ENCODE results near the gene DIO1. TPM values are rescaled to one million over a fixed set of nuclear protein-coding genes. Genes with fewer than 3 reads are reported as not detected.

The DIO1 gene
- total RNA-seq, 1 experiment from 2014 or later = not detected

GRCh38 chr1:53943490-53944043, 49.6 kb downstream of the DIO1 start (continued):
- TF ChIP-seq, protein P1, sequence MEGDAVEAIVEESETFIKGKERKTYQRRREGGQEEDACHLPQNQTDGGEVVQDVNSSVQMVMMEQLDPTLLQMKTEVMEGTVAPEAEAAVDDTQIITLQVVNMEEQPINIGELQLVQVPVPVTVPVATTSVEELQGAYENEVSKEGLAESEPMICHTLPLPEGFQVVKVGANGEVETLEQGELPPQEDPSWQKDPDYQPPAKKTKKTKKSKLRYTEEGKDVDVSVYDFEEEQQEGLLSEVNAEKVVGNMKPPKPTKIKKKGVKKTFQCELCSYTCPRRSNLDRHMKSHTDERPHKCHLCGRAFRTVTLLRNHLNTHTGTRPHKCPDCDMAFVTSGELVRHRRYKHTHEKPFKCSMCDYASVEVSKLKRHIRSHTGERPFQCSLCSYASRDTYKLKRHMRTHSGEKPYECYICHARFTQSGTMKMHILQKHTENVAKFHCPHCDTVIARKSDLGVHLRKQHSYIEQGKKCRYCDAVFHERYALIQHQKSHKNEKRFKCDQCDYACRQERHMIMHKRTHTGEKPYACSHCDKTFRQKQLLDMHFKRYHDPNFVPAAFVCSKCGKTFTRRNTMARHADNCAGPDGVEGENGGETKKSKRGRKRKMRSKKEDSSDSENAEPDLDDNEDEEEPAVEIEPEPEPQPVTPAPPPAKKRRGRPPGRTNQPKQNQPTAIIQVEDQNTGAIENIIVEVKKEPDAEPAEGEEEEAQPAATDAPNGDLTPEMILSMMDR (IDR thresholded peaks at IDR 0.05) = no peak
- TF ChIP-seq NR2C2 (CRISPR knock-in tag; IDR thresholded peaks at IDR 0.05) = no peak

DNA sequence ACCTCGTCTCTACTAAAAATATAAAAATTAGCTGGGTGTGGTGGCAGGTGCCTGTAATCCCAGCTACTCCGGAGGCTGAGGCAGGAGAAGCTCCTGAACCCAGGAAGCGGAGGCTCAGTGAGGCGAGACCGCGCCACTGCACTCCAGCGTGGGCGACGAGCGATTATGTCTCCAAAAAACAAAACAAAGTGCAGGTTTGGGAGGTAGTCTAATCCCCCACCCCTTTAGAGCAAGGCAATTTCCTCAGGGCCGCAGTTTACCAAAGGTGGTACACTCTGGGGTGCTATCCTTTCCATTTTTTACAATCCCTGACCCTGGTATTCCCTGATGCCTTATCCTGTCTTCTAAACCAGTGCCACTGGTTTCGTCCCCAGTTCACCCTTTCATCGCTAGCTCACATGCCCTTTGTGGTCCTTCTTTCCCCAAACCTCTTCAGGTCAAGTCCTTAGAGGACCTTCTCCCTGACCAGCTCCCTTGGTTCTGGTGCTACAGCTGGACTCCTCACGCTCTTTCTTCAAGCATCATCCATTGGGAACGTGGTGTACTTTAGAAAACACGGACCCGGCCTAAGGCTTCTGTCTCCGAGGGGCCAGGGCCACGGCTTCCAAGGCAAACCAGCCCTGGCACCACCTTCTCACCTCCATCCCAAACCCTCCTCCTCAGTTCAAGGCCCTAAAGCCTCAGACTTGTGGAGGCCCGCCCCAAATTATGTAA, 50.6 kb downstream of the DIO1 start:
- Mint-ChIP-seq H3K4me1 (peaks cover 45% of the 10 kb centered on the region), H3K9me3 (no peaks in the 10 kb centered on the region)
- CTCF ChIA-PET = interaction anchor here (0.8 to 4.1 kb wide), 13 partner anchors 15 to 555 kb away, joined by 4 to 51 read pairs (median 6); partner anchors contain the start of gene YIPF1

GRCh38 chr1:53945183-53945432, 51.1 kb downstream of the DIO1 start:
- POLR2A ChIA-PET = interaction anchor here (1.3 to 1.5 kb wide), 4 partner anchors 56 to 107 kb away, joined by 4 to 8 read pairs (median 6); partner anchors contain the start of genes NDC1 and YIPF1
- no peaks in the 10 kb centered on the region for H3K9me3 Mint-ChIP-seq
- H3K4me3 Mint-ChIP-seq = peak overlapping the region; percentile 87
- ATAC-seq = no peak
- no peaks in the 10 kb centered on the region for H3K36me3 Mint-ChIP-seq
- no peaks in the 10 kb centered on the region for H3K27me3 Mint-ChIP-seq (ENCODE audit: low read depth)
- no peak for DNase-seq (ENCODE audit: low spot score)
- peaks cover 50% of the 10 kb centered on the region for H3K4me1 Mint-ChIP-seq
- H3K27ac Mint-ChIP-seq = no peak overlapping the region
- CTCF ChIA-PET = interaction anchor here (0.8 to 4.1 kb wide), 20 partner anchors 11 to 554 kb away, joined by 3 to 51 read pairs (median 5); partner anchors contain the start of genes TMEM59 and YIPF1
- TF ChIP-seq ZNF138 (CRISPR knock-in tag; conservative IDR thresholded peaks at IDR 0.05) = no peak
- TF ChIP-seq RELA (CRISPR knock-in tag; IDR thresholded peaks at IDR 0.05; ENCODE audit: borderline replicate concordance) = no peak
- TF ChIP-seq CBFB (CRISPR knock-in tag; IDR thresholded peaks at IDR 0.05; ENCODE audit: low read depth) = no peak
- no peak for TF ChIP-seq ATF3 (CRISPR knock-in tag; conservative IDR thresholded peaks at IDR 0.05)
- TF ChIP-seq, protein P2, sequence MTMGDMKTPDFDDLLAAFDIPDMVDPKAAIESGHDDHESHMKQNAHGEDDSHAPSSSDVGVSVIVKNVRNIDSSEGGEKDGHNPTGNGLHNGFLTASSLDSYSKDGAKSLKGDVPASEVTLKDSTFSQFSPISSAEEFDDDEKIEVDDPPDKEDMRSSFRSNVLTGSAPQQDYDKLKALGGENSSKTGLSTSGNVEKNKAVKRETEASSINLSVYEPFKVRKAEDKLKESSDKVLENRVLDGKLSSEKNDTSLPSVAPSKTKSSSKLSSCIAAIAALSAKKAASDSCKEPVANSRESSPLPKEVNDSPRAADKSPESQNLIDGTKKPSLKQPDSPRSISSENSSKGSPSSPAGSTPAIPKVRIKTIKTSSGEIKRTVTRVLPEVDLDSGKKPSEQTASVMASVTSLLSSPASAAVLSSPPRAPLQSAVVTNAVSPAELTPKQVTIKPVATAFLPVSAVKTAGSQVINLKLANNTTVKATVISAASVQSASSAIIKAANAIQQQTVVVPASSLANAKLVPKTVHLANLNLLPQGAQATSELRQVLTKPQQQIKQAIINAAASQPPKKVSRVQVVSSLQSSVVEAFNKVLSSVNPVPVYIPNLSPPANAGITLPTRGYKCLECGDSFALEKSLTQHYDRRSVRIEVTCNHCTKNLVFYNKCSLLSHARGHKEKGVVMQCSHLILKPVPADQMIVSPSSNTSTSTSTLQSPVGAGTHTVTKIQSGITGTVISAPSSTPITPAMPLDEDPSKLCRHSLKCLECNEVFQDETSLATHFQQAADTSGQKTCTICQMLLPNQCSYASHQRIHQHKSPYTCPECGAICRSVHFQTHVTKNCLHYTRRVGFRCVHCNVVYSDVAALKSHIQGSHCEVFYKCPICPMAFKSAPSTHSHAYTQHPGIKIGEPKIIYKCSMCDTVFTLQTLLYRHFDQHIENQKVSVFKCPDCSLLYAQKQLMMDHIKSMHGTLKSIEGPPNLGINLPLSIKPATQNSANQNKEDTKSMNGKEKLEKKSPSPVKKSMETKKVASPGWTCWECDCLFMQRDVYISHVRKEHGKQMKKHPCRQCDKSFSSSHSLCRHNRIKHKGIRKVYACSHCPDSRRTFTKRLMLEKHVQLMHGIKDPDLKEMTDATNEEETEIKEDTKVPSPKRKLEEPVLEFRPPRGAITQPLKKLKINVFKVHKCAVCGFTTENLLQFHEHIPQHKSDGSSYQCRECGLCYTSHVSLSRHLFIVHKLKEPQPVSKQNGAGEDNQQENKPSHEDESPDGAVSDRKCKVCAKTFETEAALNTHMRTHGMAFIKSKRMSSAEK (CRISPR knock-in tag; IDR thresholded peaks at IDR 0.05; ENCODE audit: borderline replicate concordance) = no peak
- TF ChIP-seq, protein P3, sequence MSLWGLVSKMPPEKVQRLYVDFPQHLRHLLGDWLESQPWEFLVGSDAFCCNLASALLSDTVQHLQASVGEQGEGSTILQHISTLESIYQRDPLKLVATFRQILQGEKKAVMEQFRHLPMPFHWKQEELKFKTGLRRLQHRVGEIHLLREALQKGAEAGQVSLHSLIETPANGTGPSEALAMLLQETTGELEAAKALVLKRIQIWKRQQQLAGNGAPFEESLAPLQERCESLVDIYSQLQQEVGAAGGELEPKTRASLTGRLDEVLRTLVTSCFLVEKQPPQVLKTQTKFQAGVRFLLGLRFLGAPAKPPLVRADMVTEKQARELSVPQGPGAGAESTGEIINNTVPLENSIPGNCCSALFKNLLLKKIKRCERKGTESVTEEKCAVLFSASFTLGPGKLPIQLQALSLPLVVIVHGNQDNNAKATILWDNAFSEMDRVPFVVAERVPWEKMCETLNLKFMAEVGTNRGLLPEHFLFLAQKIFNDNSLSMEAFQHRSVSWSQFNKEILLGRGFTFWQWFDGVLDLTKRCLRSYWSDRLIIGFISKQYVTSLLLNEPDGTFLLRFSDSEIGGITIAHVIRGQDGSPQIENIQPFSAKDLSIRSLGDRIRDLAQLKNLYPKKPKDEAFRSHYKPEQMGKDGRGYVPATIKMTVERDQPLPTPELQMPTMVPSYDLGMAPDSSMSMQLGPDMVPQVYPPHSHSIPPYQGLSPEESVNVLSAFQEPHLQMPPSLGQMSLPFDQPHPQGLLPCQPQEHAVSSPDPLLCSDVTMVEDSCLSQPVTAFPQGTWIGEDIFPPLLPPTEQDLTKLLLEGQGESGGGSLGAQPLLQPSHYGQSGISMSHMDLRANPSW (CRISPR knock-in tag; conservative IDR thresholded peaks at IDR 0.05; ENCODE audit: low read depth) = no peak
- TF ChIP-seq MAX (CRISPR knock-in tag; IDR thresholded peaks at IDR 0.05) = no peak
- no peak for TF ChIP-seq TEAD4 (CRISPR knock-in tag; IDR thresholded peaks at IDR 0.05)

More for the DNA sequence above, 50.6 kb downstream of the DIO1 start:
- no peak overlapping the region for H3K27ac Mint-ChIP-seq
- no peak for ATAC-seq
- TF ChIP-seq PRDM15 (CRISPR knock-in tag; IDR thresholded peaks at IDR 0.05) (peak; percentile 78), USF1 (CRISPR knock-in tag; IDR thresholded peaks at IDR 0.05) (no peak)
- H3K4me3 Mint-ChIP-seq = peak overlapping the region; percentile 87
- DNase-seq (ENCODE audit: low spot score) = no peak
- H3K27me3 Mint-ChIP-seq (ENCODE audit: low read depth) = no peaks in the 10 kb centered on the region
- no peaks in the 10 kb centered on the region for H3K36me3 Mint-ChIP-seq
- POLR2A ChIA-PET = interaction anchor here (1.4 to 1.5 kb wide), 3 partner anchors 55 to 84 kb away, joined by 4 to 8 read pairs (median 6); partner anchors contain the start of gene YIPF1
